ENCODE results near the gene C1orf167.
A peak's percentile ranks its signal among the peaks of the same experiment; 100 is the strongest.

The C1orf167 gene

GRCh38 chr1:11729498-11730428 is 32.2 kb upstream of the C1orf167 start:
- in situ Hi-C loops (cut with HindIII; ENCODE audit: low pct_unique_long_range_greater_than_20kb, low sequenced_read_pairs), result no loop called here
- no peak for TF ChIP-seq JUND (IDR thresholded peaks at IDR 0.05; ENCODE audit: low read depth)
- no peak for DNase-seq (ENCODE audit: low read depth in 1 of 2, low spot score in 1 of 2)

DNA sequence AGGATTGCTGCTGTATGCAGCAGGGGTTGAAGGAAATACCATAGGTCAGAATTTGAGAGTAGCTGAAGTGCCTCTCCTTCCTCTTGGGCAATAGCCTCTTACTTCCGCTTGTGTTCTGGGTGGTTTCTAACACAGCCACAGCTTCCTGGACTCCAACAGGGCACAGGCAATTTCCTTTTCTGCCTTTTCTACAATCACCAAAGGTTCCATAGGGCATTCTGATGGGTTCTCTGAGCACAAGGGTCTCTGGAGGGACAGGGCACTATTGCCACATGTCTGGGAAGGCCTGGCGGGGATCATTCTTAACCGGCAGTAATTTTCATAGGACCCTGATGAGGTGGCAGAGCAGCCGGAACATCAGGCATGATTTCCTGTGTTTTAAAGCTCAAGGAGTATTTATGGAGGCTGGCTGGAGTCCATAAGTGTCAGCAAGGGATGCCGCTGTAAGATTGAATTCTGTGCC is 31.5 kb upstream of the C1orf167 start:
- in situ Hi-C loops (cut with HindIII; ENCODE audit: low pct_unique_long_range_greater_than_20kb, low sequenced_read_pairs), result no loop called here
- TF ChIP-seq JUND (IDR thresholded peaks at IDR 0.05; ENCODE audit: low read depth), result no peak

GRCh38 chr1:11731691-11732283 is 30.2 kb upstream of the C1orf167 start:
- TF ChIP-seq JUND (IDR thresholded peaks at IDR 0.05; ENCODE audit: low read depth), result no peak
- in situ Hi-C loops (cut with HindIII; ENCODE audit: low pct_unique_long_range_greater_than_20kb, low sequenced_read_pairs), result no loop called here
- peak; percentile 38 to 71 for DNase-seq (ENCODE audit: low read depth in 1 of 2, low spot score in 1 of 2)

More for the DNA sequence above, 31.5 kb upstream of the C1orf167 start:
- DNase-seq (ENCODE audit: low read depth in 1 of 2, low spot score in 1 of 2), result no peak

GRCh38 chr1:11733306-11733705 is 28.7 kb upstream of the C1orf167 start:
- TF ChIP-seq JUND (IDR thresholded peaks at IDR 0.05; ENCODE audit: low read depth), result no peak
- DNase-seq (ENCODE audit: low read depth in 1 of 2, low spot score in 1 of 2), result no peak
- in situ Hi-C loops (cut with HindIII; ENCODE audit: low pct_unique_long_range_greater_than_20kb, low sequenced_read_pairs), result no loop called here

DNA sequence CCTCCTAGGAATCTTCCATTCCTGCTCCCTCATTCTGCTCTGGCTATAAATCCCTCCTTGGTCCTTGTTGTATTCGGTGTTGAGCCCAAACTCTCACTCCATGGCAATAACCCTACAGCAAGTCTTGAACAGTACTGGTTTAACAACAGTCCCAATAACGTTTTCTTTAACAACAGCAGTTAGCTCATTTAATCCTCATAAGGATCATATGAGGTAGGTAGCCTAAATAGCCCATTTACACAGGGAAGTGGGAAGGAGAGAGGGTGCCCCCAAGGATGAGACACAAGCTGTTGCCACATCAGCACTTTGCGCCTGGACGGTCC is 26.5 kb upstream of the C1orf167 start:
- DNase-seq (ENCODE audit: low read depth in 1 of 2, low spot score in 1 of 2), result no peak
- in situ Hi-C loops (cut with HindIII; ENCODE audit: low pct_unique_long_range_greater_than_20kb, low sequenced_read_pairs), result no loop called here
- TF ChIP-seq JUND (IDR thresholded peaks at IDR 0.05; ENCODE audit: low read depth), result no peak

DNA sequence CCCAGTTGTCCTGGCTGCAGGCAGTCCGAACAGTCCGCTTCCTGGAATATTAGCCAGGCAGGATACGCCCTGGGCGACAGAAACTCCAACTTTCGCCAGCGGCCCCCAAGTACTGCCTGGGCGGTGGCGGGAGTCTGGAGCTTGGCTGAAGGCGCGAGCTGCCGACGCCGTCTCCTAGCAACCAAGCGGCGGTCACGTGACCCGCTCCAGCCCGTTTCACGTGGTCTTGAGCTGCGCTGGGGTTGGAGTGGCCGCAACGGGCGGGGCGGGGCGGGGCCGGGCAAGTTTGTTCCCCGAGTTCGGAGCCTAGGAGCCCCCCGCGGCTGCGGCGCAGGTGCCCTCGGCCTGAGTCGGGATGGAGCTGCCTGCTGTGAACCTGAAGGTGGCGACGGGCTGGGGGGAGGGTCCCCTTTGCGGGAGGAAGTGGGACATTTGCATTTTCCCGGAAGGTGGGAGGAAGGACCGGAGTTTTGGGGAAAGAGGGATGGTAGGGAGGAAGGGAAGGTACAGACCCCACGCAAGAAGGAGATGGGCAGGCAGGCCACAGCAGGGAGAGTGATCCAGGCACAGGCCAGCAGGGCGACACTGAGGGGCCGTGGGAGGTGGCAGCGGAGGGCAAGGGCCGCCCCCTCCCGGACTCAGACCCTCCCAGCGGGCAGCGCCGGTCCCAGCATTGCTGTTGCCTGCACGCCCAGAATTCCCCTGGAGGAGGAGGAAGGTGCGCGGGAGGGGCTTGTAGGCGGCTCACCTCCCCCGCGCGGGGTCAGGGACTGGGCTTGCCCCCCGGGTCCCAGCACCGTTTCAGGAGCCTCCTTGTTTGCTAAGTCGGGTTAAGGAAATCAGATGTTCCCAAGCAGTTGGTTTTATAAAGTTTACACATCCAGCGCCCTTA is 25.9 kb upstream of the C1orf167 start, which contains the start of gene AGTRAP:
AGTRAP (plus strand) TSS at position 283 of the 892 bp plus-strand sequence; CDS start at position 356, 73 bp downstream.
- in situ Hi-C loops (cut with HindIII; ENCODE audit: low pct_unique_long_range_greater_than_20kb, low sequenced_read_pairs), result no loop called here
- no peak for TF ChIP-seq JUND (IDR thresholded peaks at IDR 0.05; ENCODE audit: low read depth)
- peak; percentile 82 to 87 for DNase-seq (ENCODE audit: low read depth in 1 of 2, low spot score in 1 of 2)

DNA sequence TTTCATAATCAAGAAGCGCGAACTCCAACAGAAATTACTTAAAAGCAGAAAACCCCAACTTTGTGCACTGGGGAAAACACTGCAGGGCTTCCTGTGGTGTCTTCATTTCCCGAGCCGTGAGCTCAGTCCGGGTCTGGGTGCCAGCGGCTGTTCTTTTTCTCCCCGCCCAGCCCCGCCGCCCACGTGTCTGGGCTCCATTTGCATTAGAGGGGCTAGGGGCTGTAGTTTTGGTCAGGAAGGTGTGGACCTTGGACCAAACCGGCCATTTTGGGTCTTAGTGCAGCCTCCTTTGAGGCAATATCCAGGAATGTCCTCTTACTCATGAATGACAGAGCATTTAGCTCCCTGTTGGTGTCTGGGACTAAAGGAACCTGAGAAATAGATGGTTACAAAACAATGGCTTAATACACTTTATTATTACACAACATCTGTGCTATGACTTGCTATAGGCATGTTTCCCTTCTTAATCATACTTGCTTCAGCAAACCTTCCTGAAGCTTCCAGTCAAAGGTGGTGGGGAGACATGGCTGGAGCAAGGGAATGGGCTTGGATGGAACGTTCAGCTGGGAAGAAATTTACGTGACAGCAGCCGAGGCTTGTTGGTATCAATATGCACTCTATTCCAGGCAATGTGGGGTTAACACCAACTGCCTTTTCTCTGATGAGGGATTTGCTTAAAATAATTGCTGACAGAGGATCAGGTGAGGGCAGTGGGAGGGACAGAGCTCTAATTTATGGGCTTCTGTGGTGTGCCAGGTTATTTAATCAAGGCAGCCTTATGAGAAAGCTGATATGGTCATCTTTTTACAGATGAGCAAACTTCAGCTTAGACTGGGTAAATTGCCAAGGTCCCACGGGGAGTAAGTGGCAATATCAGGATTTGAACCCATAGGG is 25.0 kb upstream of the C1orf167 start:
- no peak for TF ChIP-seq JUND (IDR thresholded peaks at IDR 0.05; ENCODE audit: low read depth)
- DNase-seq (ENCODE audit: low read depth in 1 of 2, low spot score in 1 of 2), result no peak
- in situ Hi-C loops (cut with HindIII; ENCODE audit: low pct_unique_long_range_greater_than_20kb, low sequenced_read_pairs), result no loop called here

DNA sequence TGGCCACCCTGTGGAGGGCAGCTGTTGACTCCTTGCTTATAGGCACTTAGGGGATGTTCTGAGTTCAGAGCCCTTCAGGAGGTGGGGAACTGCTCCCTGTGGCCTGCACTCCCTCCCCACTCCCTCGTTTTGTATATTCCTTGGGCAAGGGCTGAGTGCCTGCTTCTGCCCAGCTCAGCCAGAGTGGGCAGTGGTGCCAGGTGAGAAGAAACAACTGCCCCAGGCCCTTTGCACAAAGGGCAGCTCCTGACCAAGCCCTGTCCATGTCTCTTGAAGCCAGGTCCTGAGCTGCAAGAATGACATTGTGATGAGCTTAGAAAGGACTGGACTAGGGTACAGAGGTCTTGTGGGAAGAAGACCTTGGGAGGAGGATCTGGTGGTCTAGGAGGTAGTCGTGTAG is 23.9 kb upstream of the C1orf167 start:
- in situ Hi-C loops (cut with HindIII; ENCODE audit: low pct_unique_long_range_greater_than_20kb, low sequenced_read_pairs), result no loop called here
- no peak for DNase-seq (ENCODE audit: low read depth in 1 of 2, low spot score in 1 of 2)
- no peak for TF ChIP-seq JUND (IDR thresholded peaks at IDR 0.05; ENCODE audit: low read depth)

DNA sequence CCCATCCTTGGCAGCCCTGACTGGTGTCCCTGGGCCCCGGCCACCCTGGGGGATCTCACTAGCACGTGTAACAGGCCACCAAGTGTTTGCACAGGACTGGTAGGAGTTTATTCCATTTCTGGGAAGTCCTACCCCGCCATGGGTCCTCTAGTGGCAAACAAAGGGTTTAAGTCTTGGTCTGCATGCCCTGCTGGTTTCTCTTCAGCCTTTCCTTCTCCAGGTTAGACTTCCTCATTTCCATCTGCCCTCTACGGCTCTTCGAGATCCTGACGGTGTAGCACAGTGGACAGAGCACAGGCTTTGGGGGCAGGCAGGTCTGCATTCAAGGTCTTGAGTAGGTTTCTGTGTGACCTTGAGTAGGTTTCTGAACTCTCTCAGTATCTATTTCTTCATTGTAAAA is 23.2 kb upstream of the C1orf167 start:
- no peak for DNase-seq (ENCODE audit: low read depth in 1 of 2, low spot score in 1 of 2)
- in situ Hi-C loops (cut with HindIII; ENCODE audit: low pct_unique_long_range_greater_than_20kb, low sequenced_read_pairs), result no loop called here
- no peak for TF ChIP-seq JUND (IDR thresholded peaks at IDR 0.05; ENCODE audit: low read depth)

GRCh38 chr1:11740258-11741192 is 21.5 kb upstream of the C1orf167 start:
- no peak for TF ChIP-seq JUND (IDR thresholded peaks at IDR 0.05; ENCODE audit: low read depth)
- in situ Hi-C loops (cut with HindIII; ENCODE audit: low pct_unique_long_range_greater_than_20kb, low sequenced_read_pairs), result no loop called here
- DNase-seq (ENCODE audit: low read depth in 1 of 2, low spot score in 1 of 2), result no peak

- TF ChIP-seq JUND (IDR thresholded peaks at IDR 0.05; ENCODE audit: low read depth), result no peak
- no peak for DNase-seq (ENCODE audit: low read depth in 1 of 2, low spot score in 1 of 2)
- in situ Hi-C loops (cut with HindIII; ENCODE audit: low pct_unique_long_range_greater_than_20kb, low sequenced_read_pairs), result no loop called here
These were observed 20.5 kb upstream of the C1orf167 start for GRCh38 chr1:11741482-11741881.

Data from T47D (cell line).